Keratinocyte (primary cell): Measurements from ENCODE around the gene CCDC40. TPM values are rescaled to one million over a fixed set of nuclear protein-coding genes. Genes with fewer than 3 reads are reported as not detected.

Source experiments
- DNase-seq: peaks from one replicate; pipeline ENCODE4 v3.0.0-alpha.2; 2011; ENCODE audit warnings: low read depth, missing footprints, low spot score
- FAIRE-seq: peaks from 2 replicates; lab custom pipeline; 2011; peaks lifted over from hg19 to GRCh38; lab: Jason Lieb, UNC
- H2AFZ ChIP-seq: 2 replicates; pipeline ENCODE4 v1.6.0; 2012; ENCODE audit warnings: low read length, control low read depth, inconsistent platforms; ENCODE audit not compliant: control insufficient read depth
- H3K27ac ChIP-seq: 2 replicates; pipeline ENCODE4 v1.5.1; 2011; ENCODE audit warnings: low read length; ENCODE audit not compliant: control insufficient read depth, insufficient read depth
- H3K27me3 ChIP-seq: 3 replicates; pipeline ENCODE4 v1.6.0; 2011; ENCODE audit warnings: low read length; ENCODE audit not compliant: control insufficient read depth, insufficient read depth; ENCODE audit errors: extremely low read depth
- H3K36me3 ChIP-seq, 2 experiments: 2 replicates in 1 of 2; 3 replicates in 1 of 2; pipeline ENCODE4 v1.5.1; 2011; ENCODE audit warnings: low read length in 2 of 2, mild to moderate bottlenecking in 1 of 2; ENCODE audit not compliant: control insufficient read depth in 2 of 2, insufficient read depth in 2 of 2; ENCODE audit errors: extremely low read depth in 1 of 2
- H3K4me1 ChIP-seq: 3 replicates; pipeline ENCODE4 v1.5.1; 2011; ENCODE audit warnings: low read length; ENCODE audit not compliant: control insufficient read depth, insufficient read depth; ENCODE audit errors: extremely low read depth
- H3K4me2 ChIP-seq: 3 replicates; pipeline ENCODE4 v1.6.0; 2011; ENCODE audit warnings: low read depth, low read length; ENCODE audit not compliant: control insufficient read depth, insufficient read depth; ENCODE audit errors: extremely low read depth
- H3K4me3 ChIP-seq, 3 experiments: fragments of 200-600 bp in 1 of 3; sonication (generic) in 1 of 3; 2 replicates in 2 of 3; 3 replicates in 1 of 3; pipeline ENCODE4 v1.5.1; 2011 to 2016; ENCODE audit warnings: low read length in 3 of 3, mild to moderate bottlenecking in 3 of 3, control low read depth in 2 of 3, inconsistent platforms in 1 of 3, low read depth in 1 of 3, mixed read lengths in 1 of 3, mixed run types in 1 of 3, moderate library complexity in 1 of 3; ENCODE audit not compliant: control insufficient read depth in 2 of 3, insufficient read depth in 2 of 3; ENCODE audit errors: extremely low read depth in 1 of 3
- H3K79me2 ChIP-seq: 2 replicates; pipeline ENCODE4 v1.6.0; 2012; ENCODE audit warnings: low read length; ENCODE audit not compliant: control insufficient read depth, insufficient read depth
- H3K9ac ChIP-seq: 3 replicates; pipeline ENCODE4 v1.6.0; 2011; ENCODE audit warnings: low read length; ENCODE audit not compliant: control insufficient read depth, insufficient read depth; ENCODE audit errors: extremely low read depth
- H3K9me1 ChIP-seq: 3 replicates; pipeline ENCODE4 v1.6.0; 2011; ENCODE audit warnings: low read length; ENCODE audit not compliant: control insufficient read depth, insufficient read depth; ENCODE audit errors: extremely low read depth
- H3K9me3 ChIP-seq: 2 replicates; pipeline ENCODE4 v1.5.1; 2012; ENCODE audit warnings: low read depth, low read length; ENCODE audit not compliant: control insufficient read depth
- H4K20me1 ChIP-seq: 3 replicates; pipeline ENCODE4 v1.6.0; 2011; ENCODE audit warnings: low read length; ENCODE audit not compliant: control insufficient read depth, insufficient read depth; ENCODE audit errors: extremely low read depth
- CTCF ChIP-seq, 3 experiments: IDR thresholded peaks in 1 of 3; conservative IDR thresholded peaks in 1 of 3; optimal IDR thresholded peaks in 1 of 3; 2 replicates in 2 of 3; 3 replicates in 1 of 3; pipeline versions ENCODE3 to v1.5.1; 2011; ENCODE audit warnings: low read length in 3 of 3, mild to moderate bottlenecking in 3 of 3, moderate library complexity in 2 of 3, control low read depth in 1 of 3, inconsistent platforms in 1 of 3; ENCODE audit not compliant: insufficient read depth in 2 of 3; ENCODE audit errors: extremely low read depth in 1 of 3
- EZH2 ChIP-seq: IDR thresholded peaks from one replicate; pipeline ENCODE4 v1.6.1; 2012; ENCODE audit warnings: inconsistent platforms, mild to moderate bottlenecking, low read length, moderate library complexity
- dilution Hi-C: fragments of 300-500 bp; cut with MboI; formaldehyde crosslinking; loops from one replicate; pipeline ENCODE4 v1.7.0; 2020; ENCODE audit warnings: low sequenced_read_pairs; ENCODE audit not compliant: extremely low pct_ligation_motif_present
- polyA plus RNA-seq, 5 experiments: library from polyadenylated mRNA; depleted of rRNA in 3 of 5; stranded (reverse) in 3 of 5; stranded (forward) in 1 of 5; unstranded in 1 of 5; fragments of >200 nt; gene quantifications; 1 replicate in 1 of 5; 2 replicates in 3 of 5; 3 replicates in 1 of 5; pipeline versions ENCODE4 v1.2.1 to v1.2.3, GENCODE V29; 2011 to 2012; ENCODE audit warnings: missing spikeins in 2 of 5, low read depth in 1 of 5, low replicate concordance in 1 of 5

Gene CCDC40
- polyA plus RNA-seq, 1 donor (not counting 4 experiments of a cell fraction or from before 2014, with no cell fraction given): 2.4 TPM

- FAIRE-seq (no peak), DNase-seq (no peak)
- Histone ChIP-seq H3K27ac (no peak overlapping the region), H3K9ac (no peak overlapping the region), H3K27me3 (no peaks in the 10 kb centered on the region), H3K4me3 (no peak overlapping the region), H3K9me1 (no peaks in the 10 kb centered on the region), H3K36me3 (peaks cover 6 to 11% of the 10 kb centered on the region in 2 experiments), H3K79me2 (peaks cover 8% of the 10 kb centered on the region), H2AFZ (no peak overlapping the region), H3K4me2 (no peak overlapping the region), H4K20me1 (no peaks in the 10 kb centered on the region), H3K9me3 (no peaks in the 10 kb centered on the region), H3K4me1 (peaks cover 4% of the 10 kb centered on the region)
- TF ChIP-seq EZH2 (no peak), CTCF (optimal IDR thresholded peaks at IDR 0.05 in 1 of 3, IDR thresholded peaks at IDR 0.05 in 1 of 3, conservative IDR thresholded peaks at IDR 0.05 in 1 of 3; ENCODE audit: extremely low read depth in 1 of 3, insufficient read depth in 2 of 3, low read length in 3 of 3) (no peak)
- dilution Hi-C loops: no loop called here
Measured at GRCh38 chr17:80012765-80013741, 23.4 kb upstream of the CCDC40 start.

GRCh38 chr17:80017226-80018010 is 19.0 kb upstream of the CCDC40 start:
- dilution Hi-C loops: no loop called here
- H3K4me2 ChIP-seq: no peak overlapping the region
- peaks cover 3% of the 10 kb centered on the region for H4K20me1 ChIP-seq
- peaks cover 2% of the 10 kb centered on the region for H3K9me1 ChIP-seq
- TF ChIP-seq CTCF (optimal IDR thresholded peaks at IDR 0.05 in 1 of 3, IDR thresholded peaks at IDR 0.05 in 1 of 3, conservative IDR thresholded peaks at IDR 0.05 in 1 of 3; ENCODE audit: extremely low read depth in 1 of 3, insufficient read depth in 2 of 3, low read length in 3 of 3) (no peak), EZH2 (no peak)
- H3K9me3 ChIP-seq: no peaks in the 10 kb centered on the region
- DNase-seq: no peak
- peaks cover 2% of the 10 kb centered on the region for H3K4me1 ChIP-seq
- H3K4me3 ChIP-seq: no peak overlapping the region
- H3K79me2 ChIP-seq: peaks cover 10% of the 10 kb centered on the region
- H3K27me3 ChIP-seq: no peaks in the 10 kb centered on the region
- no peak overlapping the region for H2AFZ ChIP-seq
- H3K36me3 ChIP-seq: peaks cover 0 to 7% of the 10 kb centered on the region in 2 experiments
- no peak overlapping the region for H3K9ac ChIP-seq
- H3K27ac ChIP-seq: no peak overlapping the region
- no peak for FAIRE-seq
